GM19463 (cell line): ENCODE data around the gene GH2.
"Not testable (repeated sequence)": the region's sequence is repeated elsewhere in the genome, so short reads cannot be mapped to it uniquely, and the experiment has no call there.

Source experiments
- ATAC-seq: cut with Tn5 transposase; IDR thresholded peaks from one replicate; pipeline ENCODE4 v1.9.1; 2021; ENCODE audit warnings: mild to moderate bottlenecking, moderate library complexity; ENCODE audit not compliant: unreplicated experiment

Gene GH2

GRCh38 chr17:63874693-63875092, 7.1 kb downstream of the GH2 start:
- ATAC-seq, result not testable (repeated sequence)

GRCh38 chr17:63874061-63874626, 7.6 kb downstream of the GH2 start:
- not testable (repeated sequence) for ATAC-seq

- not testable (repeated sequence) for ATAC-seq
Observed at GRCh38 chr17:63873577-63873976, 8.2 kb downstream of the GH2 start, which contains the start of gene CSH2. CSH2 (minus strand) TSS chr17:63873677; CDS start chr17:63873614, 63 bp downstream.

- not testable (repeated sequence) for ATAC-seq
Observed at GRCh38 chr17:63871646-63872365, 9.9 kb downstream of the GH2 start.

- not testable (repeated sequence) for ATAC-seq
Observed at GRCh38 chr17:63870292-63870665, 11.5 kb downstream of the GH2 start.

- not testable (repeated sequence) for ATAC-seq
Observed at GRCh38 chr17:63869491-63870291, 12.1 kb downstream of the GH2 start.

GRCh38 chr17:63866625-63867024, 15.1 kb downstream of the GH2 start:
- ATAC-seq, result not testable (repeated sequence)

- no peak for ATAC-seq
Observed at GRCh38 chr17:63859257-63859656, 22.5 kb downstream of the GH2 start.

- not testable (repeated sequence) for ATAC-seq
Observed at GRCh38 chr17:63856425-63856824, 25.3 kb downstream of the GH2 start.

- no peak for ATAC-seq
Observed at GRCh38 chr17:63855185-63855584, 26.6 kb downstream of the GH2 start.

GRCh38 chr17:63854709-63855108, 27.0 kb downstream of the GH2 start:
- ATAC-seq, result no peak

- no peak for ATAC-seq
Observed at GRCh38 chr17:63853260-63853659, 28.5 kb downstream of the GH2 start.

- no peak for ATAC-seq
Observed at GRCh38 chr17:63850401-63850800, 31.3 kb downstream of the GH2 start.

- ATAC-seq, result peak; percentile 95
Observed at GRCh38 chr17:63848834-63849689, 32.7 kb downstream of the GH2 start.

- ATAC-seq, result no peak
Observed at GRCh38 chr17:63847525-63848249, 34.1 kb downstream of the GH2 start.

GRCh38 chr17:63845509-63845908, 36.2 kb downstream of the GH2 start:
- ATAC-seq, result no peak

- ATAC-seq, result no peak
Observed at GRCh38 chr17:63843910-63844677, 37.6 kb downstream of the GH2 start.

- not testable (repeated sequence) for ATAC-seq
Observed at GRCh38 chr17:63843387-63843888, 38.3 kb downstream of the GH2 start.
